OCI-LY3 (cell line): Measurements from ENCODE around the gene GPR137.

Source experiments
- H2AFZ ChIP-seq: fragments of 200-600, 300-600 bp; shearing (Covaris generic); 2 replicates; pipeline ENCODE4 v1.6.0; 2014; ENCODE audit warnings: antibody characterized with exemption, low read depth, low read length
- H3K27ac ChIP-seq: fragments of 200-600, 300-600 bp; sonication (generic); 2 replicates; pipeline ENCODE4 v1.5.1; 2014; ENCODE audit warnings: mild to moderate bottlenecking, low read length, moderate library complexity, mixed read lengths
- H3K27me3 ChIP-seq: fragments of 200-600, 300-600 bp; sonication (generic); 2 replicates; pipeline ENCODE4 v1.6.1; 2014; ENCODE audit warnings: low read depth, low read length, mixed read lengths
- H3K36me3 ChIP-seq: fragments of 200-600, 300-600 bp; sonication (generic); replicated peaks from 2 replicates; pipeline ENCODE3; 2014; ENCODE audit warnings: low read depth, low read length, mixed read lengths
- H3K4me1 ChIP-seq: fragments of 300-600, 200-600 bp; sonication (generic); 2 replicates; pipeline ENCODE4 v1.6.1; 2014; ENCODE audit warnings: low read length, mixed read lengths
- H3K4me2 ChIP-seq: fragments of 200-600, 300-600 bp; sonication (generic); 2 replicates; pipeline ENCODE4 v1.6.1; 2014; ENCODE audit warnings: low read length, mixed read lengths
- H3K4me3 ChIP-seq: fragments of 300-600, 200-600 bp; sonication (generic); 2 replicates; pipeline ENCODE4 v1.5.1; 2014; ENCODE audit warnings: antibody characterized with exemption, mild to moderate bottlenecking, low read length, moderate library complexity
- H3K79me2 ChIP-seq: fragments of 300-600, 200-600 bp; shearing (Covaris generic); 2 replicates; pipeline ENCODE4 v1.6.1; 2014; ENCODE audit warnings: mild to moderate bottlenecking, low read length, mixed read lengths
- H3K9ac ChIP-seq: fragments of 300-600, 200-600 bp; shearing (Covaris generic); 2 replicates; pipeline ENCODE4 v1.6.0; 2014; ENCODE audit warnings: mild to moderate bottlenecking, low read length, moderate library complexity
- H3K9me3 ChIP-seq: fragments of 200-600, 300-600 bp; shearing (Covaris generic); 2 replicates; pipeline ENCODE4 v1.6.1; 2014; ENCODE audit warnings: low read length, mixed read lengths; ENCODE audit not compliant: insufficient read depth
- H4K20me1 ChIP-seq: fragments of 200-600, 300-600 bp; sonication (generic); 2 replicates; pipeline ENCODE4 v1.6.1; 2016; ENCODE audit warnings: low read length, mixed read lengths; ENCODE audit not compliant: insufficient read depth
- CTCF ChIP-seq: fragments of 200-600, 300-600 bp; sonication (generic); IDR thresholded peaks from 2 replicates; pipeline ENCODE4 v1.5.1; 2014; ENCODE audit warnings: antibody characterized with exemption, low read length, low read depth
- EZH2phosphoT487 ChIP-seq: fragments of 200-600 bp; shearing (Covaris generic); IDR thresholded peaks from 2 replicates; pipeline ENCODE4 v1.6.1; 2018; ENCODE audit warnings: antibody characterized with exemption, mixed run types, low read depth

Gene GPR137

GRCh38 chr11:64304032-64304315, 18.3 kb downstream of the GPR137 start:
- peaks cover 26% of the 10 kb centered on the region for H3K79me2 ChIP-seq
- H2AFZ ChIP-seq, result no peak overlapping the region
- TF ChIP-seq EZH2phosphoT487, result no peak
- TF ChIP-seq CTCF, result no peak
- no peaks in the 10 kb centered on the region for H3K36me3 ChIP-seq
- peaks cover 22% of the 10 kb centered on the region for H3K4me1 ChIP-seq
- H3K27ac ChIP-seq, result peak overlapping the region; percentile 93
- H3K27me3 ChIP-seq, result no peaks in the 10 kb centered on the region
- peak overlapping the region; percentile 91 for H3K4me3 ChIP-seq
- no peaks in the 10 kb centered on the region for H4K20me1 ChIP-seq
- H3K9ac ChIP-seq, result peak overlapping the region; percentile 98
- H3K4me2 ChIP-seq, result peak overlapping the region; percentile 86
- H3K9me3 ChIP-seq, result no peaks in the 10 kb centered on the region

GRCh38 chr11:64304316-64305072, 18.8 kb downstream of the GPR137 start:
- TF ChIP-seq EZH2phosphoT487 (no peak), CTCF (peak; percentile 97)
- H3K9ac ChIP-seq, result peak overlapping the region; percentile 98
- no peaks in the 10 kb centered on the region for H3K36me3 ChIP-seq
- peak overlapping the region; percentile 86 for H3K4me2 ChIP-seq
- peak overlapping the region; percentile 93 for H3K27ac ChIP-seq
- no peaks in the 10 kb centered on the region for H4K20me1 ChIP-seq
- H3K4me1 ChIP-seq, result peaks cover 22% of the 10 kb centered on the region
- peaks cover 26% of the 10 kb centered on the region for H3K79me2 ChIP-seq
- H2AFZ ChIP-seq, result peak overlapping the region; percentile 73
- peak overlapping the region; percentile 91 for H3K4me3 ChIP-seq
- H3K9me3 ChIP-seq, result no peaks in the 10 kb centered on the region
- no peaks in the 10 kb centered on the region for H3K27me3 ChIP-seq

- H3K36me3 ChIP-seq, result peaks cover 3% of the 10 kb centered on the region
- peak within 1 kb of the TSS; percentile 93 for H3K27ac ChIP-seq
- H4K20me1 ChIP-seq, result no peaks in the 10 kb centered on the region
- peak within 1 kb of the TSS; percentile 98 for H3K9ac ChIP-seq
- peak within 1 kb of the TSS; percentile 92 for H3K4me3 ChIP-seq
- peak within 1 kb of the TSS; percentile 73 for H2AFZ ChIP-seq
- TF ChIP-seq EZH2phosphoT487 (no peak), CTCF (no peak)
- H3K9me3 ChIP-seq, result no peaks in the 10 kb centered on the region
- H3K4me1 ChIP-seq, result peaks cover 22% of the 10 kb centered on the region
- peak within 1 kb of the TSS; percentile 90 for H3K4me2 ChIP-seq
- H3K27me3 ChIP-seq, result no peaks in the 10 kb centered on the region
- H3K79me2 ChIP-seq, result peaks cover 32% of the 10 kb centered on the region
Measured at GRCh38 chr11:64305075-64305690, 19.5 kb downstream of the GPR137 start, which contains the start of gene ESRRA. Gene ESRRA, plus strand, starts transcription at chr11:64305524. Its CDS starts 1,656 bp downstream, at chr11:64307180.

GRCh38 chr11:64305691-64306562, 20.3 kb downstream of the GPR137 start:
- H3K36me3 ChIP-seq, result peaks cover 6% of the 10 kb centered on the region

More at GRCh38 chr11:64305691-64306562, 20.3 kb downstream of the GPR137 start:
- Histone ChIP-seq H2AFZ (peak overlapping the region; percentile 44; the same call in 1 of the 2 replicates), H3K9ac (peak overlapping the region; percentile 88), H4K20me1 (no peaks in the 10 kb centered on the region), H3K4me1 (peaks cover 22% of the 10 kb centered on the region), H3K79me2 (peaks cover 36% of the 10 kb centered on the region), H3K9me3 (no peaks in the 10 kb centered on the region), H3K4me2 (peak overlapping the region; percentile 90), H3K27me3 (no peaks in the 10 kb centered on the region), H3K4me3 (peak overlapping the region; percentile 92), H3K27ac (peak overlapping the region; percentile 66)
- TF ChIP-seq EZH2phosphoT487, result no peak
- TF ChIP-seq CTCF, result peak; percentile 72
